Activated effector memory CD4-positive, alpha-beta T cell treated with Interleukin-2 at 50 U/mL for 16 hours (primary cell): ENCODE measurements around the gene ID2.

Source experiments
- DNase-seq: peaks from one replicate; pipeline ENCODE4 v3.0.0-alpha.2; 2020

ID2 gene

GRCh38 chr2:8671176-8671575 lies 10.7 kb upstream of the ID2 start:
- DNase-seq = no peak

GRCh38 chr2:8671802-8672201 lies 10.1 kb upstream of the ID2 start:
- no peak for DNase-seq

DNA sequence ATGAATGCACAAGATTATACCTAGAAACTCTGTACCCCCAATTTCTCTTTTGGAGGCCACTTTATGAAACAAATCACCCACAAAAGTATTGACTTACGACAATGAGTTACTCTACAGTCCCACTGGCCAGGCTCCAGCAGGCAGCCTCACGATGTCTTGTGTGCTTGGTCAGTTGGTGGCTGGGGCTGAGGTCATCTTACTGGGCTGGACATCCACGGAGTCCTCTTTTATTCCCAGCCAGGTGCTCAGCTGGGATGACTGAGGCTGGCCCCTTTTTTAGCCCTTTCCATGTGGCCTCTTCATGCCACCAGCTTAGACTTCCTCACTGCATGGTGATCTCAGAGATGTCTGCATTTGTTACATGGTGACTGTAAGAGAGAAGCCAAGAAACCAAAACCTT lies 8.9 kb upstream of the ID2 start:
- DNase-seq = no peak

- DNase-seq = no peak
These were observed 8.5 kb upstream of the ID2 start for GRCh38 chr2:8673381-8673780.

GRCh38 chr2:8674420-8675009 lies 7.3 kb upstream of the ID2 start:
- no peak for DNase-seq

DNA sequence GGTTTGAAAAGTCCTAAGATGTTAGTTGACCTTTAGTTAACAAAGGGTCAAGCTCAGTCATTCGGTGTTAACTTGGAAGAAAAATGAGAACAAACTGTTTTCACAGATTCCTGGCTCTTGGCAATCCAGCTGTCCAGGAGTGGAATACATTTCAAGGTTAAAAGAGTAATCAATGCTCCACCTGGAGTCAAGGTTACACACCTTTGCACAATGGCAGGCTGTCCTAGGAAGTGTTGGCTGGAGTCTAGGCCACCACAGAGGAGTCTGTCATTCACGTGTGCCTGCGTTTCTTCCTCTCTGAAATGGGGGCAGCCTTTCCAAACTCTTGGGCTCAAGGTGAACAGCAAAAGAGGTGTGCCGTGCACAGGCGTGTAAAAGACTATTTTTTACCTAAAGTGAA lies 6.3 kb upstream of the ID2 start:
- DNase-seq = no peak

- DNase-seq = no peak
These were observed 5.5 kb upstream of the ID2 start for GRCh38 chr2:8676191-8676920.

DNA sequence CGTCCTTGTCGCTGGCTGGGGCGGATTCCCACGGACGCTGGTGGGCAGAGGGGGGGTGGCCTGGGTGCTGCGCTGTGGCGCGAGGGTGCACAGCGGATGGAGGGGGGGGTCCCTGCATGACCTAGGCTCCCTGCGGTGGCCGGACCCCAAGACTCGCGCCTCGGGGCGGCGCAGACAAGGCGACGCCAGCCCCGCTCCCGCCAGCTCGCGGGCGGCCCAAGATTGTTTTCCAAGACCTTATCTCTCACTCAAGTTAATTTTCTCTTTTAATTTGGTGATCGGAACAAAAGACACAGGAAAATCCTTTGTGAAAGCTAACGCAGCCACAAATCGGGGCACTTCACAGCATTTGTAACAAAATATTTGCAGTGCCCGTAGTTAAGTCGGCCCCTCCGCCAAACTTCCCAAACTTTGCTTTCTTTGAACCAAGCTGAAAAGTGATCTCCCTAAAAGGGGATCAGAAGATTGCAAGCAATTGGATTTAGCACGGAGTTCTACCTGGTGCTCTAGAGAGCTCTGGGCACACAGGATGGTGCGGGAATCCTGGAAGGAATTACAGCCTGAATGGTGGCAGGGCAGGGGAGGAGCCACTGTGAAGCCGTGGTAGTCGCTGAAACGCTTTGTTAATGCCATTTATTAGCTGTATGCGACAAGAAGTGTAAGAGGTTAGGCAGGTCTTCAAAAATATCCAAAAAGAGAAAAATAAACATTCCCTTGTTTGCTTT lies 4.8 kb upstream of the ID2 start:
- DNase-seq = no peak

DNA sequence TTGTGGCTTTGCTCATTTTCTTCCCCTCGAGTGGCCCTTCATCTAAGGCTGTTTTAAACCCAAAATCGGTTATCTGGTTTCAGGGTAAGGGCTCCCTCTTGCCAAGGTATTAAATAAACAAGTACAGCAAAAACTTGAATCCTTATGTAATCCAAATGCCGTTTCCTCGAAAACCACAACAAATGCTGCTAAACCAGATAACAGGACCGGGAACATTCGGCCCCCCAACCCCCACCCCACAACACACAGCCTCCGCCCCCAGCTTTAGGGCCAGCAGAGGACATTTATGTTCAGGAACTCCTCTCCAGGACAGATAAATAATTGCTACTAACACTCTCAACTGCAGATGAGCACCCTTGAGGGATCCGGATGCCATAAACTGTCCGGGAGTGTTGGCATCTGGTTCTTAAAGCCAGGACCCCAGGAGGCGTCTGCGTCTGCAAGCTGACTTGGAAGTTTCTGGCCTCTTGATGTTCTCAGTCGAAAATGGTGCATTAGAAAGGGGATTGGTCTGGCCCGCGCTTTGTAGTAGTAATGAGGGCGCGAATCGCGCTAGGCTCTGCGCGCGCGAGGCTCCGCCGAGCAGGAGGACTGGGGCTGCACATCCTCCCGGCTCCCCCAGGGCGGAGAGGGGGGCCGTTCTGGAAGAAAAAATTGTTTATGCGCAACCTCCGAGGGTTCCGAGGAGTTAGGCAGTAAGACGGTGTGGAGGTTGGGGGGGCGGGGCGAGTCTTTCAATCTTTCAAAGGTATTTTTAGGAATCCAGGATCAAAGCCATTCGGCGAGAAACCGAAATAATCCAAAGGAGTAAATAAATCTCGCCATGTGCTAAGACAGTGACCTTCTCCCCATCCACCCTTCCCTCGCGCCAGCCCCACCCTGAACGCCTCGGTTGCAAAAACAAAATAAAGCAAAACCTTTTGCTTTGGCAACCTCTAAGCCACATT lies 3.9 kb upstream of the ID2 start:
- peak; percentile 27 for DNase-seq

DNA sequence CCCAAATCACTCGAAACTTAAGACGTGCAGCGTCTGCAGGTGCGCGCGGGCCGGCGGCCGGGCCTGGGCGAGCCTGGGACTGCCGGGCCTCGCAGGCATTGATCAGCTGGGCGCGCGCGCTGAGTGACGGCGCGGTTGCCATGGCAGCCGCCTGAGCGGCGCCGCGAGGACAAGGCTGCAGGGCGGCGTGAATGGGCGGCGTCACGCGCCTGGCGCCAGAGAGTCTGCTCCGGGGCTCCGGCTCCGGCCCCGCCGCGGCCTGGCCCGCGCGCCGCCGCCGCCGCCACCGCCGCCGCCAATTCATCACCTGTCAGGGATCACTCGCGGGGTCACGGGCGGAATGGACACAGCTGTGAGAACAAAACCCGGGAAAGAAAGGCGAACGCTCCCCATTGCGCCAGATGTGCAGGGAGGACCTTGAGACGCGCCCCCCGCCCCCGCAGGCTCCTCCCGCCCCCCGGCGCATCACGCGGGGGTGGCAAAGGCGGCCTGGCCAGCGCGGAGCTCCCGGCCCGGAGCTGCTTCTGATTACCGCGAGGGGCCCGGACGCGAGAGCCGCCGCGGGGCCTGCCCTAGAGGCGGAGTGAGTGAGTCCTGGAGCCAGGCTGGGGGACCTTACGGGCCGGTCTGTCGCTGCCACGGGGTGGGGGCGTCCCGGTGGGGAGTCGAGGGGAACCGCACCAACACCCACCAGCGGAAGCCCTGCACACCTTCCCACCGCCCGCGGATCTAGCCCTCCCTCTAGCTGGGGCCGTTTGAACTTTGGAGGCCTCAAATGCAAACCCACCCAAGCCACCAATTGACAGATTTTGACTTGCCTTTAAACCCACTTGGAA lies 2.9 kb upstream of the ID2 start:
- peak; percentile 75 for DNase-seq

- DNase-seq = no peak
These were observed 2.4 kb upstream of the ID2 start for GRCh38 chr2:8679567-8679826.

GRCh38 chr2:8679827-8680731 lies 1.8 kb upstream of the ID2 start:
- no peak for DNase-seq

GRCh38 chr2:8680822-8681760 lies 765 bp upstream of the ID2 start:
- DNase-seq = peak; percentile 44

DNA sequence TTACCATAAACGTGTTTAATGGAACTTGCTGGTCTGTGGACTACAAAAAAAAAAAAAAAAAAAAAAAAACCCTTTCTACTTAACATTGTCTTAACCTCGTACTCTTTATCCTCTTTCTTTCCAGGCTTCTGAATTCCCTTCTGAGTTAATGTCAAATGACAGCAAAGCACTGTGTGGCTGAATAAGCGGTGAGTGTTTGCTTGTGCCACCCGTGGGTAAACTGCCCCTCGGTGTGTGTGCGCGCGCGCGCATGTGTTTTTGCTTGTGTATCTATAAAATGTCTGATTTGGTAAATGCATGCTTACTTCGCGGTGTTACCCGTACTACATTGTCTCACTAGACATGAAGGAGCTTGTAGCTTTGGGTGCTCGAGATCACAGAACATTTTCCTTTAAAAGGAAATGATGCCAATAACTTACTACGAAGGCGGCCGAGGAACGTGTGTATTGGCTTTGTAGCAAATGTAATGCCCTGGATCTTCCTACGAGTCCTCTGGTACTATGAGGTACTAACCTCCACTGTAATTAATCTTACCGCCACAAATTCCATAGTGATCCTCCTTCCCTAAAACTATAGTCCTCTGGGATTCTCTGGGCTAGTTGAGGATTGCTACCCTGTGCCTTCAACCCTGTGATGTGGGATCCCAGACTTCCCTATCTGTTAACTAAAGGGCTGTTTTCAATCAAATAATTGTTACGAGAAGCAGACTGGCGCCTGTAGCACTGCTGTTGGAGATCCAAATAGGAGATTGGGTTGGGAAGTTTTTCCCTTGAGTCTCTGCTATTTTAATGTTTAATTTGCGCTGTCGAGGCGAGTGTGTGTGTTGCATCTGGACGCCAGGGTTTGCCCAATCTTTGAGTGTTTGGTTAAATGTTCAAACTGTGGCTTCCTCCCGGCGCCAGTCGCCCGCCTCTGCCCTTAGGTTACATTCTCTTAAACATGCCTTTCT lies 1.1 kb downstream of the ID2 start:
- peak; percentile 42 for DNase-seq

GRCh38 chr2:8684540-8684877 lies 2.7 kb downstream of the ID2 start:
- no peak for DNase-seq

- no peak for DNase-seq
These were observed 3.2 kb downstream of the ID2 start for GRCh38 chr2:8684878-8685696.

GRCh38 chr2:8685697-8686358 lies 4.0 kb downstream of the ID2 start:
- DNase-seq = peak; percentile 73
